ENCODE results near the gene ATP2A1. TPM values are rescaled to one million over a fixed set of nuclear protein-coding genes. Genes with fewer than 3 reads are reported as not detected.

Gene ATP2A1
- total and polyA plus RNA-seq, 2 of the 13 experiments (the other 11 are each of a cell fraction or from before 2014, with no cell fraction given): 3.2 to 12.5 TPM

GRCh38 chr16:28865722-28866453, 12.4 kb upstream of the ATP2A1 start (continued):
- TF ChIP-seq, protein P1, sequence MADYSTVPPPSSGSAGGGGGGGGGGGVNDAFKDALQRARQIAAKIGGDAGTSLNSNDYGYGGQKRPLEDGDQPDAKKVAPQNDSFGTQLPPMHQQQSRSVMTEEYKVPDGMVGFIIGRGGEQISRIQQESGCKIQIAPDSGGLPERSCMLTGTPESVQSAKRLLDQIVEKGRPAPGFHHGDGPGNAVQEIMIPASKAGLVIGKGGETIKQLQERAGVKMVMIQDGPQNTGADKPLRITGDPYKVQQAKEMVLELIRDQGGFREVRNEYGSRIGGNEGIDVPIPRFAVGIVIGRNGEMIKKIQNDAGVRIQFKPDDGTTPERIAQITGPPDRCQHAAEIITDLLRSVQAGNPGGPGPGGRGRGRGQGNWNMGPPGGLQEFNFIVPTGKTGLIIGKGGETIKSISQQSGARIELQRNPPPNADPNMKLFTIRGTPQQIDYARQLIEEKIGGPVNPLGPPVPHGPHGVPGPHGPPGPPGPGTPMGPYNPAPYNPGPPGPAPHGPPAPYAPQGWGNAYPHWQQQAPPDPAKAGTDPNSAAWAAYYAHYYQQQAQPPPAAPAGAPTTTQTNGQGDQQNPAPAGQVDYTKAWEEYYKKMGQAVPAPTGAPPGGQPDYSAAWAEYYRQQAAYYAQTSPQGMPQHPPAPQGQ (CRISPR knock-in tag; IDR thresholded peaks at IDR 0.05; ENCODE audit: borderline replicate concordance): no peak
- TF ChIP-seq ZNF44 (CRISPR knock-in tag; IDR thresholded peaks at IDR 0.05) (no peak), ZNF550 (CRISPR knock-in tag; IDR thresholded peaks at IDR 0.05; ENCODE audit: borderline replicate concordance) (no peak), ETS1 (CRISPR knock-in tag; IDR thresholded peaks at IDR 0.05) (no peak), BRD4 (CRISPR knock-in tag; IDR thresholded peaks at IDR 0.05) (no peak), NR2F1 (CRISPR knock-in tag; IDR thresholded peaks at IDR 0.05) (no peak), SOX5 (CRISPR knock-in tag; IDR thresholded peaks at IDR 0.05; ENCODE audit: borderline replicate concordance) (peak; percentile 19; the same call in 1 of the 2 replicates), POLR2A (IDR thresholded peaks at IDR 0.05; ENCODE audit: insufficient read depth in 1 of 2, low read depth in 2 of 2, low read length in 2 of 2) (no peak; a peak in 1 of 4 replicates), KDM3A (CRISPR knock-in tag; IDR thresholded peaks at IDR 0.05; ENCODE audit: low read depth) (peak; percentile 44; the same call in 1 of the 2 replicates), RFX1 (IDR thresholded peaks at IDR 0.05) (no peak), SATB2 (CRISPR knock-in tag; IDR thresholded peaks at IDR 0.05) (no peak), PHF5A (CRISPR knock-in tag; IDR thresholded peaks at IDR 0.05; ENCODE audit: low read depth, unreplicated experiment) (no peak), ZNF878 (CRISPR knock-in tag; IDR thresholded peaks at IDR 0.05) (no peak), SMYD3 (CRISPR knock-in tag; IDR thresholded peaks at IDR 0.05) (no peak), RARA (CRISPR knock-in tag; IDR thresholded peaks at IDR 0.05) (peak; percentile 30; the same call in 1 of the 2 replicates), ZNF124 (CRISPR knock-in tag; IDR thresholded peaks at IDR 0.05) (no peak), ZNF337 (CRISPR knock-in tag; IDR thresholded peaks at IDR 0.05; ENCODE audit: borderline replicate concordance, low read depth) (no peak), REL (CRISPR knock-in tag; conservative IDR thresholded peaks at IDR 0.05) (no peak), SP4 (CRISPR knock-in tag; IDR thresholded peaks at IDR 0.05) (no peak; the same call in 1 of the 2 replicates), MAZ (IDR thresholded peaks at IDR 0.05; ENCODE audit: borderline replicate concordance, low read depth, low read length) (no peak), MAZ (CRISPR knock-in tag; IDR thresholded peaks at IDR 0.05; ENCODE audit: low read depth) (peak; percentile 33; the same call in 1 of the 2 replicates), ZNF672 (CRISPR knock-in tag; IDR thresholded peaks at IDR 0.05) (no peak), ZBTB21 (CRISPR knock-in tag; IDR thresholded peaks at IDR 0.05) (no peak), ARNT (IDR thresholded peaks at IDR 0.05) (no peak), NFYB (CRISPR knock-in tag; IDR thresholded peaks at IDR 0.05) (no peak), MXD4 (CRISPR knock-in tag; IDR thresholded peaks at IDR 0.05) (no peak), TOPORS (CRISPR knock-in tag; IDR thresholded peaks at IDR 0.05) (no peak)
- TF ChIP-seq, protein P2, sequence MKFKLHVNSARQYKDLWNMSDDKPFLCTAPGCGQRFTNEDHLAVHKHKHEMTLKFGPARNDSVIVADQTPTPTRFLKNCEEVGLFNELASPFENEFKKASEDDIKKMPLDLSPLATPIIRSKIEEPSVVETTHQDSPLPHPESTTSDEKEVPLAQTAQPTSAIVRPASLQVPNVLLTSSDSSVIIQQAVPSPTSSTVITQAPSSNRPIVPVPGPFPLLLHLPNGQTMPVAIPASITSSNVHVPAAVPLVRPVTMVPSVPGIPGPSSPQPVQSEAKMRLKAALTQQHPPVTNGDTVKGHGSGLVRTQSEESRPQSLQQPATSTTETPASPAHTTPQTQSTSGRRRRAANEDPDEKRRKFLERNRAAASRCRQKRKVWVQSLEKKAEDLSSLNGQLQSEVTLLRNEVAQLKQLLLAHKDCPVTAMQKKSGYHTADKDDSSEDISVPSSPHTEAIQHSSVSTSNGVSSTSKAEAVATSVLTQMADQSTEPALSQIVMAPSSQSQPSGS (CRISPR knock-in tag; IDR thresholded peaks at IDR 0.05): no peak

Measured in HepG2 (cell line).